Measurements from ENCODE around the gene SAFB.

The SAFB gene

GRCh38 chr19:5615756-5616327 lies 7.0 kb upstream of the SAFB start:
- H2AFZ ChIP-seq (ENCODE audit: insufficient read depth, low read length, poor library complexity), result no peak overlapping the region
- H3K9me3 ChIP-seq (ENCODE audit: insufficient read depth, low read depth, low read length), result no peaks in the 10 kb centered on the region
- H2BK120ac ChIP-seq (ENCODE audit: insufficient read depth, low read length, poor library complexity), result no peak overlapping the region
- H4K8ac ChIP-seq (ENCODE audit: low read depth, low read length), result no peak overlapping the region
- H3K27ac ChIP-seq (ENCODE audit: low read depth, low read length), result no peak overlapping the region
- H3K4me2 ChIP-seq (ENCODE audit: low read length), result no peak overlapping the region
- H3K4me3 ChIP-seq (ENCODE audit: low read depth, low read length), result no peak overlapping the region
- H3K23ac ChIP-seq (ENCODE audit: low read length), result peak overlapping the region; percentile 42
- H4K12ac ChIP-seq (ENCODE audit: low read depth, low read length), result no peak overlapping the region
- H3K36me3 ChIP-seq (ENCODE audit: control insufficient read depth in 1 of 2, insufficient read depth in 2 of 2, low read length in 2 of 2), result peaks cover 41 to 65% of the 10 kb centered on the region in 2 experiments
- no peak overlapping the region for H3K9ac ChIP-seq (ENCODE audit: low read length)
- no peak overlapping the region for H2BK5ac ChIP-seq (ENCODE audit: low read depth, low read length, poor library complexity)
- H4K91ac ChIP-seq (ENCODE audit: low read depth, low read length), result no peak overlapping the region
- no peak overlapping the region for H3K4ac ChIP-seq (ENCODE audit: low read depth, low read length)
- no CpG with 5 or more reads among the region's 17 CpGs for WGBS (ENCODE audit: extremely low coverage, insufficient coverage, insufficient read length)
- no peak overlapping the region for H2AK5ac ChIP-seq (ENCODE audit: low read length)
- H3K79me1 ChIP-seq (ENCODE audit: low read length), result no peaks in the 10 kb centered on the region
- DNase-seq, result no peak
- H3K18ac ChIP-seq (ENCODE audit: low read length), result no peak overlapping the region
- no peaks in the 10 kb centered on the region for H3K27me3 ChIP-seq (ENCODE audit: insufficient read depth, low read length)
- H2BK12ac ChIP-seq (ENCODE audit: low read length), result no peak overlapping the region
- peaks cover 2% of the 10 kb centered on the region for H3K79me2 ChIP-seq (ENCODE audit: control insufficient read depth, insufficient read depth, low read length, poor library complexity)
- H3K4me1 ChIP-seq (ENCODE audit: control insufficient read depth in 1 of 2, insufficient read depth in 2 of 2, low read length in 2 of 2), result no peaks in the 10 kb centered on the region
- no peak overlapping the region for H3K14ac ChIP-seq (ENCODE audit: low read length)

GRCh38 chr19:5617080-5617479 lies 5.8 kb upstream of the SAFB start:
- no peak overlapping the region for H2AFZ ChIP-seq (ENCODE audit: insufficient read depth, low read length, poor library complexity)
- H3K79me1 ChIP-seq (ENCODE audit: low read length), result peaks cover 1% of the 10 kb centered on the region
- H4K91ac ChIP-seq (ENCODE audit: low read depth, low read length), result no peak overlapping the region
- peaks cover 7 to 8% of the 10 kb centered on the region in 2 experiments for H3K4me1 ChIP-seq (ENCODE audit: control insufficient read depth in 1 of 2, insufficient read depth in 2 of 2, low read length in 2 of 2)
- peaks cover 40 to 65% of the 10 kb centered on the region in 2 experiments for H3K36me3 ChIP-seq (ENCODE audit: control insufficient read depth in 1 of 2, insufficient read depth in 2 of 2, low read length in 2 of 2)
- no peak overlapping the region for H2AK5ac ChIP-seq (ENCODE audit: low read length)
- H2BK5ac ChIP-seq (ENCODE audit: low read depth, low read length, poor library complexity), result no peak overlapping the region
- H3K4ac ChIP-seq (ENCODE audit: low read depth, low read length), result no peak overlapping the region
- H3K18ac ChIP-seq (ENCODE audit: low read length), result no peak overlapping the region
- H3K14ac ChIP-seq (ENCODE audit: low read length), result no peak overlapping the region
- H3K9ac ChIP-seq (ENCODE audit: low read length), result no peak overlapping the region
- H3K27ac ChIP-seq (ENCODE audit: low read depth, low read length), result no peak overlapping the region
- H4K12ac ChIP-seq (ENCODE audit: low read depth, low read length), result no peak overlapping the region
- no peak overlapping the region for H2BK120ac ChIP-seq (ENCODE audit: insufficient read depth, low read length, poor library complexity)
- DNase-seq, result no peak
- H3K9me3 ChIP-seq (ENCODE audit: insufficient read depth, low read depth, low read length), result no peaks in the 10 kb centered on the region
- peaks cover 11% of the 10 kb centered on the region for H3K79me2 ChIP-seq (ENCODE audit: control insufficient read depth, insufficient read depth, low read length, poor library complexity)
- no CpG with 5 or more reads among the region's 1 CpG for WGBS (ENCODE audit: extremely low coverage, insufficient coverage, insufficient read length)
- H3K23ac ChIP-seq (ENCODE audit: low read length), result no peak overlapping the region
- no peak overlapping the region for H4K8ac ChIP-seq (ENCODE audit: low read depth, low read length)
- H3K27me3 ChIP-seq (ENCODE audit: insufficient read depth, low read length), result no peaks in the 10 kb centered on the region
- no peak overlapping the region for H3K4me3 ChIP-seq (ENCODE audit: low read depth, low read length)
- H3K4me2 ChIP-seq (ENCODE audit: low read length), result no peak overlapping the region
- no peak overlapping the region for H2BK12ac ChIP-seq (ENCODE audit: low read length)

- Histone ChIP-seq H3K4me3 (ENCODE audit: low read depth, low read length) (no peak overlapping the region), H3K9ac (ENCODE audit: low read length) (no peak overlapping the region), H3K79me1 (ENCODE audit: low read length) (peaks cover 12% of the 10 kb centered on the region), H3K79me2 (ENCODE audit: control insufficient read depth, insufficient read depth, low read length, poor library complexity) (peaks cover 22% of the 10 kb centered on the region), H3K4me1 (ENCODE audit: control insufficient read depth in 1 of 2, insufficient read depth in 2 of 2, low read length in 2 of 2) (peaks cover 7 to 8% of the 10 kb centered on the region in 2 experiments), H2BK12ac (ENCODE audit: low read length) (no peak overlapping the region), H2BK120ac (ENCODE audit: insufficient read depth, low read length, poor library complexity) (no peak overlapping the region), H2AFZ (ENCODE audit: insufficient read depth, low read length, poor library complexity) (no peak overlapping the region), H4K12ac (ENCODE audit: low read depth, low read length) (no peak overlapping the region), H3K4me2 (ENCODE audit: low read length) (no peak overlapping the region), H4K91ac (ENCODE audit: low read depth, low read length) (no peak overlapping the region), H3K27ac (ENCODE audit: low read depth, low read length) (no peak overlapping the region), H3K9me3 (ENCODE audit: insufficient read depth, low read depth, low read length) (no peaks in the 10 kb centered on the region), H3K36me3 (ENCODE audit: control insufficient read depth in 1 of 2, insufficient read depth in 2 of 2, low read length in 2 of 2) (peaks cover 33 to 52% of the 10 kb centered on the region in 2 experiments), H3K18ac (ENCODE audit: low read length) (no peak overlapping the region), H4K8ac (ENCODE audit: low read depth, low read length) (no peak overlapping the region), H3K27me3 (ENCODE audit: insufficient read depth, low read length) (no peaks in the 10 kb centered on the region), H2AK5ac (ENCODE audit: low read length) (no peak overlapping the region), H2BK5ac (ENCODE audit: low read depth, low read length, poor library complexity) (no peak overlapping the region), H3K23ac (ENCODE audit: low read length) (no peak overlapping the region), H3K4ac (ENCODE audit: low read depth, low read length) (peak overlapping the region; percentile 80), H3K14ac (ENCODE audit: low read length) (no peak overlapping the region)
- no peak for DNase-seq
- no CpG with 5 or more reads among the region's 9 CpGs for WGBS (ENCODE audit: extremely low coverage, insufficient coverage, insufficient read length)
Observed at GRCh38 chr19:5618591-5618990, 4.3 kb upstream of the SAFB start.

GRCh38 chr19:5619946-5620345 lies 2.9 kb upstream of the SAFB start:
- Histone ChIP-seq H3K9me3 (ENCODE audit: insufficient read depth, low read depth, low read length) (no peaks in the 10 kb centered on the region), H3K4ac (ENCODE audit: low read depth, low read length) (no peak overlapping the region), H2AFZ (ENCODE audit: insufficient read depth, low read length, poor library complexity) (no peak overlapping the region), H3K27ac (ENCODE audit: low read depth, low read length) (no peak overlapping the region), H3K79me1 (ENCODE audit: low read length) (peaks cover 14% of the 10 kb centered on the region), H3K4me2 (ENCODE audit: low read length) (no peak overlapping the region), H3K27me3 (ENCODE audit: insufficient read depth, low read length) (no peaks in the 10 kb centered on the region), H3K18ac (ENCODE audit: low read length) (no peak overlapping the region), H3K4me1 (ENCODE audit: control insufficient read depth in 1 of 2, insufficient read depth in 2 of 2, low read length in 2 of 2) (peaks cover 8 to 11% of the 10 kb centered on the region in 2 experiments), H4K91ac (ENCODE audit: low read depth, low read length) (no peak overlapping the region), H3K9ac (ENCODE audit: low read length) (no peak overlapping the region), H2BK120ac (ENCODE audit: insufficient read depth, low read length, poor library complexity) (no peak overlapping the region), H3K23ac (ENCODE audit: low read length) (no peak overlapping the region), H2BK5ac (ENCODE audit: low read depth, low read length, poor library complexity) (no peak overlapping the region), H4K12ac (ENCODE audit: low read depth, low read length) (no peak overlapping the region), H4K8ac (ENCODE audit: low read depth, low read length) (no peak overlapping the region), H3K14ac (ENCODE audit: low read length) (no peak overlapping the region), H3K79me2 (ENCODE audit: control insufficient read depth, insufficient read depth, low read length, poor library complexity) (peaks cover 34% of the 10 kb centered on the region), H3K4me3 (ENCODE audit: low read depth, low read length) (no peak overlapping the region), H3K36me3 (ENCODE audit: control insufficient read depth in 1 of 2, insufficient read depth in 2 of 2, low read length in 2 of 2) (peaks cover 22 to 41% of the 10 kb centered on the region in 2 experiments), H2BK12ac (ENCODE audit: low read length) (no peak overlapping the region), H2AK5ac (ENCODE audit: low read length) (no peak overlapping the region)
- no CpG with 5 or more reads among the region's 3 CpGs for WGBS (ENCODE audit: extremely low coverage, insufficient coverage, insufficient read length)
- no peak for DNase-seq

All from trophoblast cell (in vitro differentiated cells and primary cell).